ENCODE measurements around the gene DNAI2. TPM values are rescaled to one million over a fixed set of nuclear protein-coding genes. Genes with fewer than 3 reads are reported as not detected.

DNAI2 gene
- polyA plus RNA-seq, 1 donor = 0.07 TPM

GRCh38 chr17:74349120-74349519 is 75.1 kb downstream of the DNAI2 start:
- Histone ChIP-seq H3K36me3 (ENCODE audit: control insufficient read depth, insufficient read depth, low read length) (no peaks in the 10 kb centered on the region), H3K4me3 (ENCODE audit: low read length) (no peak overlapping the region), H3K9me3 (ENCODE audit: control insufficient read depth, low read depth, low read length) (peaks cover under 1% of the 10 kb centered on the region), H3K27me3 (ENCODE audit: control insufficient read depth, insufficient read depth, low read length) (peaks cover 53% of the 10 kb centered on the region), H3K27ac (ENCODE audit: low read length) (no peak overlapping the region), H3K4me1 (ENCODE audit: control insufficient read depth, insufficient read depth, low read length) (no peaks in the 10 kb centered on the region)
- WGBS (ENCODE audit: insufficient coverage, low lambda C conversion rate) = no CpG with 5 or more reads among the region's 19 CpGs
- DNase-seq = no peak

DNA sequence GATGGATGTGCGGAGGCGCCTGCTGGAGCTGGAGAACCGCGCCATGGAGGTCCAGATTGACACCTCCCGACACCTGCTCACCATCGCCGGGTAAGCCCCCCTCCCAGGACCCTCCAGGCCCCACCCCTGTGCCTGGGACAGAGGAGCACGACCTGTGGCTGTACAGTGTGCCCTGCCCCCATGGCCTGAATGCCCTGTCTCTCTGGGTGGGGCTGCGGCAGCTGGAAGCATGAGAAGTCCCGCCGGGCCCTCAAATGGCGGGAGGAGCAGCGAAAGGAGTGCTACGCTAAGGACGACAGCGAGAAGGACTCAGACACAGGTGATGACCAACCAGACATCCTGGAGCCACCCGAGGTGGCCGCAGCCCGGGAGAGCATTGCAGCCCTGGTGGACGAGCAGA is 76.5 kb downstream of the DNAI2 start:
- H3K9me3 ChIP-seq (ENCODE audit: control insufficient read depth, low read depth, low read length) = peaks cover 3% of the 10 kb centered on the region
- H3K27me3 ChIP-seq (ENCODE audit: control insufficient read depth, insufficient read depth, low read length) = peaks cover 62% of the 10 kb centered on the region
- H3K36me3 ChIP-seq (ENCODE audit: control insufficient read depth, insufficient read depth, low read length) = no peaks in the 10 kb centered on the region
- no peaks in the 10 kb centered on the region for H3K4me1 ChIP-seq (ENCODE audit: control insufficient read depth, insufficient read depth, low read length)
- no peak overlapping the region for H3K27ac ChIP-seq (ENCODE audit: low read length)
- no CpG with 5 or more reads among the region's 20 CpGs for WGBS (ENCODE audit: insufficient coverage, low lambda C conversion rate)
- no peak overlapping the region for H3K4me3 ChIP-seq (ENCODE audit: low read length)
- no peak for DNase-seq

- WGBS (ENCODE audit: insufficient coverage, low lambda C conversion rate) = no CpG with 5 or more reads among the region's 55 CpGs
- Histone ChIP-seq H3K27me3 (ENCODE audit: control insufficient read depth, insufficient read depth, low read length) (peaks cover 73% of the 10 kb centered on the region), H3K4me3 (ENCODE audit: low read length) (no peak overlapping the region), H3K4me1 (ENCODE audit: control insufficient read depth, insufficient read depth, low read length) (no peaks in the 10 kb centered on the region), H3K9me3 (ENCODE audit: control insufficient read depth, low read depth, low read length) (peaks cover 3% of the 10 kb centered on the region), H3K36me3 (ENCODE audit: control insufficient read depth, insufficient read depth, low read length) (no peaks in the 10 kb centered on the region), H3K27ac (ENCODE audit: low read length) (no peak overlapping the region)
- no peak for DNase-seq
Observed at GRCh38 chr17:74351552-74352210, 77.6 kb downstream of the DNAI2 start.

GRCh38 chr17:74353446-74354060 is 79.5 kb downstream of the DNAI2 start:
- H3K9me3 ChIP-seq (ENCODE audit: control insufficient read depth, low read depth, low read length) = peaks cover 3% of the 10 kb centered on the region
- H3K27me3 ChIP-seq (ENCODE audit: control insufficient read depth, insufficient read depth, low read length) = peaks cover 86% of the 10 kb centered on the region
- no peak overlapping the region for H3K4me3 ChIP-seq (ENCODE audit: low read length)
- no peak overlapping the region for H3K27ac ChIP-seq (ENCODE audit: low read length)
- no peaks in the 10 kb centered on the region for H3K4me1 ChIP-seq (ENCODE audit: control insufficient read depth, insufficient read depth, low read length)
- H3K36me3 ChIP-seq (ENCODE audit: control insufficient read depth, insufficient read depth, low read length) = no peaks in the 10 kb centered on the region
- no CpG with 5 or more reads among the region's 10 CpGs for WGBS (ENCODE audit: insufficient coverage, low lambda C conversion rate)
- DNase-seq = no peak

- Histone ChIP-seq H3K27ac (ENCODE audit: low read length) (no peak overlapping the region), H3K27me3 (ENCODE audit: control insufficient read depth, insufficient read depth, low read length) (peaks cover 86% of the 10 kb centered on the region), H3K4me1 (ENCODE audit: control insufficient read depth, insufficient read depth, low read length) (no peaks in the 10 kb centered on the region), H3K36me3 (ENCODE audit: control insufficient read depth, insufficient read depth, low read length) (no peaks in the 10 kb centered on the region), H3K4me3 (ENCODE audit: low read length) (no peak overlapping the region), H3K9me3 (ENCODE audit: control insufficient read depth, low read depth, low read length) (peaks cover 3% of the 10 kb centered on the region)
- no peak for DNase-seq
- WGBS (ENCODE audit: insufficient coverage, low lambda C conversion rate) = no CpG with 5 or more reads among the region's 29 CpGs
Observed at GRCh38 chr17:74354123-74354522, 80.1 kb downstream of the DNAI2 start.

- no CpG with 5 or more reads among the region's 10 CpGs for WGBS (ENCODE audit: insufficient coverage, low lambda C conversion rate)
- peaks cover 83% of the 10 kb centered on the region for H3K27me3 ChIP-seq (ENCODE audit: control insufficient read depth, insufficient read depth, low read length)
- no peaks in the 10 kb centered on the region for H3K36me3 ChIP-seq (ENCODE audit: control insufficient read depth, insufficient read depth, low read length)
- H3K9me3 ChIP-seq (ENCODE audit: control insufficient read depth, low read depth, low read length) = peaks cover 3% of the 10 kb centered on the region
- no peak overlapping the region for H3K4me3 ChIP-seq (ENCODE audit: low read length)
- DNase-seq = no peak
- no peak overlapping the region for H3K27ac ChIP-seq (ENCODE audit: low read length)
- no peaks in the 10 kb centered on the region for H3K4me1 ChIP-seq (ENCODE audit: control insufficient read depth, insufficient read depth, low read length)
Observed at GRCh38 chr17:74354561-74354960, 80.5 kb downstream of the DNAI2 start.

GRCh38 chr17:74355065-74355464 is 81.0 kb downstream of the DNAI2 start:
- H3K36me3 ChIP-seq (ENCODE audit: control insufficient read depth, insufficient read depth, low read length) = no peaks in the 10 kb centered on the region

GRCh38 chr17:74356646-74357465 is 82.8 kb downstream of the DNAI2 start:
- Histone ChIP-seq H3K9me3 (ENCODE audit: control insufficient read depth, low read depth, low read length) (peaks cover 3% of the 10 kb centered on the region), H3K4me1 (ENCODE audit: control insufficient read depth, insufficient read depth, low read length) (no peaks in the 10 kb centered on the region), H3K27me3 (ENCODE audit: control insufficient read depth, insufficient read depth, low read length) (peaks cover 83% of the 10 kb centered on the region), H3K36me3 (ENCODE audit: control insufficient read depth, insufficient read depth, low read length) (no peaks in the 10 kb centered on the region), H3K4me3 (ENCODE audit: low read length) (no peak overlapping the region), H3K27ac (ENCODE audit: low read length) (no peak overlapping the region)
- WGBS (ENCODE audit: insufficient coverage, low lambda C conversion rate) = no CpG with 5 or more reads among the region's 105 CpGs
- no peak for DNase-seq

More at GRCh38 chr17:74355065-74355464, 81.0 kb downstream of the DNAI2 start:
- Histone ChIP-seq H3K27me3 (ENCODE audit: control insufficient read depth, insufficient read depth, low read length) (peaks cover 83% of the 10 kb centered on the region), H3K27ac (ENCODE audit: low read length) (no peak overlapping the region), H3K4me3 (ENCODE audit: low read length) (no peak overlapping the region), H3K4me1 (ENCODE audit: control insufficient read depth, insufficient read depth, low read length) (no peaks in the 10 kb centered on the region), H3K9me3 (ENCODE audit: control insufficient read depth, low read depth, low read length) (peaks cover 3% of the 10 kb centered on the region)
- no peak for DNase-seq
- WGBS (ENCODE audit: insufficient coverage, low lambda C conversion rate) = no CpG with 5 or more reads among the region's 8 CpGs

- WGBS (ENCODE audit: insufficient coverage, low lambda C conversion rate) = no CpG with 5 or more reads among the region's 32 CpGs
- Histone ChIP-seq H3K27ac (ENCODE audit: low read length) (no peak overlapping the region), H3K4me3 (ENCODE audit: low read length) (no peak overlapping the region), H3K4me1 (ENCODE audit: control insufficient read depth, insufficient read depth, low read length) (no peaks in the 10 kb centered on the region), H3K9me3 (ENCODE audit: control insufficient read depth, low read depth, low read length) (peaks cover 3% of the 10 kb centered on the region), H3K27me3 (ENCODE audit: control insufficient read depth, insufficient read depth, low read length) (peaks cover 83% of the 10 kb centered on the region), H3K36me3 (ENCODE audit: control insufficient read depth, insufficient read depth, low read length) (no peaks in the 10 kb centered on the region)
- no peak for DNase-seq
Observed at GRCh38 chr17:74357466-74357809, 83.4 kb downstream of the DNAI2 start.

DNA sequence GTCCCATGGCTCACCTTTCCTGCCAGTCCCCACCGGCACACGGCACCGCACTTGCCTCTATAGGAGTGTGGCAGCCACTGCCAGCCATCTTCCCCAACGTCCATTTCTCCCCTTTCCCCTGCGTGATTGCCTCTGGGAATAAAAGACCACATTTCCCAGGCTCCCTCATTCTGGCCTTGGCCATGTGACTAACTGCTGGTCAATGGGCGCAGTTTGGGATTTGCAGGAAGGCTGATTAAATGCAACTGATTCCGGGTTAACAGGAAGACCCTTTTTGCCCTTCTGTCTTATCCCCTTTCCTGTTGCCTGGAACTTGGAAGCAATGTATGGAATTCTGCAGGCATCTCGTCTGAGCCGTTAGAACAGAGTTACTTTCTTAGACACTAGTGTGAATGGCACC is 84.7 kb downstream of the DNAI2 start:
- Histone ChIP-seq H3K27me3 (ENCODE audit: control insufficient read depth, insufficient read depth, low read length) (peaks cover 74% of the 10 kb centered on the region), H3K4me3 (ENCODE audit: low read length) (no peak overlapping the region), H3K9me3 (ENCODE audit: control insufficient read depth, low read depth, low read length) (peaks cover 3% of the 10 kb centered on the region), H3K36me3 (ENCODE audit: control insufficient read depth, insufficient read depth, low read length) (no peaks in the 10 kb centered on the region), H3K27ac (ENCODE audit: low read length) (no peak overlapping the region), H3K4me1 (ENCODE audit: control insufficient read depth, insufficient read depth, low read length) (no peaks in the 10 kb centered on the region)
- no CpG with 5 or more reads among the region's 9 CpGs for WGBS (ENCODE audit: insufficient coverage, low lambda C conversion rate)
- DNase-seq = no peak

Measured in large intestine (tissue), 3 donors.